ENCODE results near the gene APMAP.
"Not testable (repeated sequence)": the region's sequence is repeated elsewhere in the genome, so short reads cannot be mapped to it uniquely, and the experiment has no call there.

Gene APMAP

DNA sequence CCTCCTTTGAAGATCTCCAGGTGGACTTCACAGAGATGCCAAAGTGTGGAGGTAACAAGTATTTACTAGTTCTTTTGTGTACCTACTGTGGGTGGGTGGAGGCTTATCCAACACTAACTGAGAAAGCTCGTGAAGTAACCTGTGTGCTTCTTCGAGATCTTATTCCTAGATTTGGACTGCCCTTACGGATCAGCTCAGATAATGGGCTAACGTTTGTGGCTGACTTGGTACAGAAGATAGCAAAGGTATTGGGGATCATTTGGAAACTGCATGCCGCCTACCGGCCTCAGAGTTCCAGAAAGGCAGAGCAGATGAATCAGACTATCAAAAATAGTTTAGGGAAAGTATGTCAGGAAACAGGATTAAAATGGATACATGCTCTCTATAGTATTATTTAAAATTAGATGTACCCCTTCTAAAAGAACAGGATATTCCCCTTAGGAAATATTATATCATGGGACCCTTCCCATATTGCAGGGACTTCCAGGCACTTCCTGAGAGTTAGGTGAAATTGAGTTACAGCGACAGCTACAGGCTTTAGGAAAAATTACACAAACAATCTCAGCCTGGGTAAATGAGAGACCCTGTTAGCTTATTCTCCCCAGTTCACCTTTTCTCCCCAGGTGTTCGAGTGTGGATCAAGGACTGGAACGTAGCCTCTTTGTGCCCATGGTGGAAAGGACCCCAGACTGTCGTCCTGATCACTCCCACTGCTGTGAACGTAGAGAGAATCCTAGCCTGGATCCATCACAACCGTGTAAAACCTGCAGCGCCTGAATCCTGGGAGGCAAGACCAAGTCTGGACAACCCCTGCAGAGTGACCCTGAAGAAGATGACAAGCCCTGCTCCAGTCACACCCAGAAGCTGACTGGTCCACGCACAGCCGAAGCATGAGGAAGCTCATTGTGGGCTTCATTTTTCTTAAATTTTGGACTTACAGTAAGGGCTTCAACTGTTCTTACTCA is 61.5 kb downstream of the APMAP start:
- in situ Hi-C loops (cut with MboI; ENCODE audit: low pct_unique_long_range_greater_than_20kb, low sequenced_read_pairs, unreplicated experiment) = not testable (repeated sequence)

GRCh38 chr20:24929867-24930723 is 62.5 kb downstream of the APMAP start:
- in situ Hi-C loops (cut with MboI; ENCODE audit: low pct_unique_long_range_greater_than_20kb, low sequenced_read_pairs, unreplicated experiment); DNase-seq (ENCODE audit: low spot score): not testable (repeated sequence)

More for the DNA sequence above, 61.5 kb downstream of the APMAP start:
- not testable (repeated sequence) for DNase-seq (ENCODE audit: low spot score)
- TF ChIP-seq CTCF (IDR thresholded peaks at IDR 0.05; ENCODE audit: extremely low read depth, insufficient read depth, missing control alignments) = peak; percentile 47

DNA sequence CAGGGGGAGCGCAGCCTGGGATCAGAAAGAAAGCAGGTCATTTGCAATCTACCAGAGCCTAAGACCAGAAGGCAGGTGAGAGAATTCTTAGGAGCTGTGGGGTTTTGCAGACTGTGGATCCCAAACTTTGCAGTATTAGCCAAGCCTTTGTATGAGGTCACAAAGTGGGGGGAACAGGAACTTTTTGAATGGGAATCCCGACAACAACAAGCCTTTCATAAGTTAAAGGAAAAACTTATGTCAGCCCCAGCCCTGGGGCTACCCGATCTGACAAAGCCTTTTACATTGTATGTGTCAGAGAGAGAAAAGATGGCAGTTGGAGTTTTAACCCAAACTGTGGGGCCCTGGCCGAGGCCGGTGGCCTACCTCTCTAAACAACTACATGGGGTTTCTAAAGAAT is 63.3 kb downstream of the APMAP start:
- DNase-seq (ENCODE audit: low spot score); in situ Hi-C loops (cut with MboI; ENCODE audit: low pct_unique_long_range_greater_than_20kb, low sequenced_read_pairs, unreplicated experiment): not testable (repeated sequence)

- in situ Hi-C loops (cut with MboI; ENCODE audit: low pct_unique_long_range_greater_than_20kb, low sequenced_read_pairs, unreplicated experiment); DNase-seq (ENCODE audit: low spot score): not testable (repeated sequence)
These were observed 71.8 kb downstream of the APMAP start for GRCh38 chr20:24920706-24921105.

GRCh38 chr20:24919665-24920064 is 72.9 kb downstream of the APMAP start:
- in situ Hi-C loops (cut with MboI; ENCODE audit: low pct_unique_long_range_greater_than_20kb, low sequenced_read_pairs, unreplicated experiment) = loop anchor here (10.0 kb wide), 1 partner anchor 95 kb away; no protein-coding TSS in a partner anchor

GRCh38 chr20:24918579-24919566 is 73.7 kb downstream of the APMAP start:
- TF ChIP-seq CTCF (IDR thresholded peaks at IDR 0.05; ENCODE audit: extremely low read depth, insufficient read depth, missing control alignments) = no peak
- in situ Hi-C loops (cut with MboI; ENCODE audit: low pct_unique_long_range_greater_than_20kb, low sequenced_read_pairs, unreplicated experiment) = loop anchor here (10.0 kb wide), 1 partner anchor 94 kb away; no protein-coding TSS in a partner anchor

More at GRCh38 chr20:24919665-24920064, 72.9 kb downstream of the APMAP start:
- DNase-seq (ENCODE audit: low spot score) = not testable (repeated sequence)

GRCh38 chr20:24917797-24918578 is 74.6 kb downstream of the APMAP start:
- in situ Hi-C loops (cut with MboI; ENCODE audit: low pct_unique_long_range_greater_than_20kb, low sequenced_read_pairs, unreplicated experiment) = loop anchor here (10.0 kb wide), 1 partner anchor 93 kb away; no protein-coding TSS in a partner anchor
- TF ChIP-seq CTCF (IDR thresholded peaks at IDR 0.05; ENCODE audit: extremely low read depth, insufficient read depth, missing control alignments) = peak; percentile 96
- DNase-seq (ENCODE audit: low spot score) = peak; percentile 79

More at GRCh38 chr20:24918579-24919566, 73.7 kb downstream of the APMAP start:
- DNase-seq (ENCODE audit: low spot score) = no peak
